Neural cell (in vitro differentiated cells): ENCODE results near the gene RANBP10. TPM values are rescaled to one million over a fixed set of nuclear protein-coding genes. Genes with fewer than 3 reads are reported as not detected.

Experiments used
- H2AFZ ChIP-seq: fragments of 200-600, 300-800 bp; sonication (generic), shearing (Covaris generic); 2 replicates; pipeline ENCODE4 v1.6.0; 2014; ENCODE audit warnings: low read depth, mild to moderate bottlenecking, antibody characterized with exemption, low read length, moderate library complexity
- H3F3A ChIP-seq: fragments of 200-600 bp; shearing (Covaris generic); 2 replicates; pipeline ENCODE4 v1.6.1; 2016; ENCODE audit warnings: mild to moderate bottlenecking, moderate library complexity, mixed read lengths, antibody characterized with exemption, low read length; ENCODE audit not compliant: insufficient read depth, poor library complexity, severe bottlenecking
- H3K27ac ChIP-seq: fragments of 200-600, 300-800 bp; sonication (generic), shearing (Covaris generic); 2 replicates; pipeline ENCODE4 v1.5.1; 2014; ENCODE audit warnings: mild to moderate bottlenecking, low read length, moderate library complexity
- H3K27me3 ChIP-seq: fragments of 300-800, 200-600 bp; sonication (generic), shearing (Covaris generic); 2 replicates; pipeline ENCODE4 v1.6.0; 2014; ENCODE audit warnings: mild to moderate bottlenecking, low read depth, low read length, moderate library complexity; ENCODE audit not compliant: insufficient read depth
- H3K36me3 ChIP-seq: fragments of 300-800, 200-600 bp; sonication (generic), shearing (Covaris generic); 2 replicates; pipeline ENCODE4 v1.5.1; 2014; ENCODE audit warnings: mild to moderate bottlenecking, antibody characterized with exemption, low read length, moderate library complexity; ENCODE audit not compliant: insufficient read depth
- H3K4me2 ChIP-seq: fragments of 300-800, 200-600 bp; sonication (generic), shearing (Covaris generic); 2 replicates; pipeline ENCODE4 v1.6.0; 2014; ENCODE audit warnings: mild to moderate bottlenecking, low read length
- H3K4me3 ChIP-seq: fragments of 300-800, 200-600 bp; sonication (generic), shearing (Covaris generic); 2 replicates; pipeline ENCODE4 v1.5.1; 2014; ENCODE audit warnings: mild to moderate bottlenecking, low read length, moderate library complexity
- H3K79me2 ChIP-seq: fragments of 200-600 bp; shearing (Covaris generic); replicated peaks from 2 replicates; pipeline ENCODE4 v1.6.0; 2014; ENCODE audit warnings: mild to moderate bottlenecking, low read length, moderate library complexity; ENCODE audit not compliant: insufficient read depth
- H3K9ac ChIP-seq: fragments of 300-800, 200-600 bp; sonication (generic), shearing (Covaris generic); 2 replicates; pipeline ENCODE4 v1.6.1; 2016; ENCODE audit warnings: mild to moderate bottlenecking, low read length, mixed read lengths
- H3K9me2 ChIP-seq: fragments of 200-600 bp; shearing (Covaris generic); 2 replicates; pipeline ENCODE4 v1.6.1; 2016; ENCODE audit warnings: mild to moderate bottlenecking, low read length, mixed read lengths; ENCODE audit not compliant: insufficient read depth
- H3K9me3 ChIP-seq: fragments of 200-600, 300-800 bp; sonication (generic), shearing (Covaris generic); 2 replicates; pipeline ENCODE4 v1.6.1; 2016; ENCODE audit warnings: mild to moderate bottlenecking, mixed run types, low read length, moderate library complexity, mixed read lengths
- H4K20me1 ChIP-seq: fragments of 200-600 bp; shearing (Covaris generic); 2 replicates; pipeline ENCODE4 v1.6.1; 2016; ENCODE audit warnings: mild to moderate bottlenecking, mixed run types; ENCODE audit not compliant: insufficient read depth
- CTCF ChIP-seq: fragments of 450-650 bp; IDR thresholded peaks from 2 replicates; pipeline ENCODE4 v1.5.1; 2014; ENCODE audit warnings: antibody characterized with exemption, mild to moderate bottlenecking, moderate library complexity; ENCODE audit not compliant: poor library complexity, severe bottlenecking
- EP300 ChIP-seq: fragments of 450-650 bp; conservative IDR thresholded peaks from 2 replicates; pipeline ENCODE4 v1.6.1; 2014; ENCODE audit warnings: antibody characterized with exemption, mild to moderate bottlenecking, moderate library complexity; ENCODE audit not compliant: poor library complexity, severe bottlenecking
- EZH2 ChIP-seq: fragments of 200-600, 300-800 bp; shearing (Covaris generic), sonication (generic); IDR thresholded peaks from 2 replicates; pipeline ENCODE4 v1.6.1; 2014; ENCODE audit warnings: antibody characterized with exemption, low read length, borderline replicate concordance, mild to moderate bottlenecking; ENCODE audit not compliant: insufficient read depth, poor library complexity, severe bottlenecking
- MXI1 ChIP-seq: fragments of 450-650 bp; conservative IDR thresholded peaks from 2 replicates; pipeline ENCODE4 v1.6.1; 2014; ENCODE audit warnings: antibody characterized with exemption, mild to moderate bottlenecking; ENCODE audit not compliant: poor library complexity, severe bottlenecking
- POLR2AphosphoS5 ChIP-seq: IDR thresholded peaks from 2 replicates; pipeline ENCODE4 v1.6.1; 2012
- RAD21 ChIP-seq: fragments of 450-650 bp; conservative IDR thresholded peaks from 2 replicates; pipeline ENCODE4 v1.6.1; 2014; ENCODE audit warnings: antibody characterized with exemption, mild to moderate bottlenecking, moderate library complexity
- REST ChIP-seq: IDR thresholded peaks from 2 replicates; pipeline ENCODE4 v1.6.1; 2012; ENCODE audit warnings: borderline replicate concordance
- SMC3 ChIP-seq: fragments of 450-650 bp; conservative IDR thresholded peaks from 2 replicates; pipeline ENCODE4 v1.6.1; 2014; ENCODE audit warnings: antibody characterized with exemption, mild to moderate bottlenecking, moderate library complexity; ENCODE audit not compliant: poor library complexity
- TAF1 ChIP-seq: IDR thresholded peaks from 2 replicates; pipeline ENCODE4 v1.6.1; 2012; ENCODE audit warnings: low read depth
- polyA plus RNA-seq: library from polyadenylated mRNA; depleted of rRNA; stranded (reverse); fragments of >200 nt; gene quantifications from 2 replicates; pipeline ENCODE4 v1.2.3, GENCODE V29; 2014

Gene RANBP10
- polyA plus RNA-seq, 1 donor from 2014 or later: 10.9 TPM

GRCh38 chr16:67731071-67731752 is 75.1 kb downstream of the RANBP10 start:
- Histone ChIP-seq H3K9me3 (no peaks in the 10 kb centered on the region), H3K79me2 (no peaks in the 10 kb centered on the region), H3K9me2 (no peaks in the 10 kb centered on the region), H3K36me3 (no peaks in the 10 kb centered on the region), H4K20me1 (no peaks in the 10 kb centered on the region), H3K27ac (no peak overlapping the region), H3K27me3 (no peaks in the 10 kb centered on the region), H3F3A (no peaks in the 10 kb centered on the region), H3K9ac (no peak overlapping the region), H2AFZ (no peak overlapping the region), H3K4me3 (no peak overlapping the region), H3K4me2 (no peak overlapping the region)
- TF ChIP-seq POLR2AphosphoS5 (no peak), TAF1 (no peak)

GRCh38 chr16:67730326-67730725 is 76.0 kb downstream of the RANBP10 start:
- no peaks in the 10 kb centered on the region for H3K9me3 ChIP-seq
- H3K27me3 ChIP-seq: no peaks in the 10 kb centered on the region
- H3F3A ChIP-seq: no peaks in the 10 kb centered on the region
- H2AFZ ChIP-seq: no peak overlapping the region
- no peak overlapping the region for H3K27ac ChIP-seq
- no peaks in the 10 kb centered on the region for H4K20me1 ChIP-seq
- H3K9me2 ChIP-seq: no peaks in the 10 kb centered on the region
- no peak overlapping the region for H3K9ac ChIP-seq
- no peaks in the 10 kb centered on the region for H3K36me3 ChIP-seq
- no peak overlapping the region for H3K4me2 ChIP-seq
- H3K79me2 ChIP-seq: no peaks in the 10 kb centered on the region
- no peak overlapping the region for H3K4me3 ChIP-seq
- TF ChIP-seq CTCF: no peak
- TF ChIP-seq RAD21: no peak
- no peak for TF ChIP-seq EZH2
- TF ChIP-seq SMC3: no peak
- no peak for TF ChIP-seq EP300
- TF ChIP-seq REST: no peak
- TF ChIP-seq MXI1: no peak
- TF ChIP-seq POLR2AphosphoS5: no peak
- no peak for TF ChIP-seq TAF1
